Stimulated activated CD4-positive, alpha-beta T cell treated with anti-CD3 and anti-CD28 coated beads, Interleukin-2, amount 100 ng/mL, for 48 hours (primary cell): Measurements from ENCODE around the gene AKAIN1.
A peak's percentile ranks its signal among the peaks of the same experiment; 100 is the strongest.

Experiments
- DNase-seq, 2 donors: peaks; one replicate each; pipeline ENCODE4 v3.0.0-alpha.2; 2020

AKAIN1 gene

GRCh38 chr18:5197032-5197434, at the start of gene AKAIN1:
Gene AKAIN1 (minus strand): TSS chr18:5197257. CDS start chr18:5197053, 204 bp downstream.
- DNase-seq: peak in 1 of 2 donors; percentile 18

- no peak for DNase-seq
Observed at GRCh38 chr18:5244941-5245340, 47.9 kb upstream of the AKAIN1 start.

GRCh38 chr18:5239447-5239846, 42.4 kb upstream of the AKAIN1 start:
- DNase-seq: no peak

GRCh38 chr18:5238371-5238976, 41.4 kb upstream of the AKAIN1 start:
- DNase-seq: peak; percentile 14 to 28

- peak; percentile 78 to 81 for DNase-seq
Observed at GRCh38 chr18:5237723-5238370, 40.8 kb upstream of the AKAIN1 start.

GRCh38 chr18:5237083-5237722, 40.1 kb upstream of the AKAIN1 start:
- DNase-seq: no peak

GRCh38 chr18:5214583-5215351, 17.7 kb upstream of the AKAIN1 start:
- DNase-seq: no peak

- no peak for DNase-seq
Observed at GRCh38 chr18:5207471-5208150, 10.6 kb upstream of the AKAIN1 start.

- no peak for DNase-seq
Observed at GRCh38 chr18:5198311-5198710, 1.3 kb upstream of the AKAIN1 start.

- no peak for DNase-seq
Observed at GRCh38 chr18:5197461-5197860, 404 bp upstream of the AKAIN1 start.

GRCh38 chr18:5196253-5197031, 615 bp downstream of the AKAIN1 start:
- no peak for DNase-seq

- no peak for DNase-seq
Observed at GRCh38 chr18:5195656-5196055, 1.4 kb downstream of the AKAIN1 start.

- no peak for DNase-seq
Observed at GRCh38 chr18:5180254-5180653, 16.8 kb downstream of the AKAIN1 start.

- DNase-seq: no peak
Observed at GRCh38 chr18:5178519-5178918, 18.5 kb downstream of the AKAIN1 start.

GRCh38 chr18:5175378-5175777, 21.7 kb downstream of the AKAIN1 start:
- DNase-seq: no peak

- DNase-seq: no peak
Observed at GRCh38 chr18:5173646-5174045, 23.4 kb downstream of the AKAIN1 start.

GRCh38 chr18:5173236-5173635, 23.8 kb downstream of the AKAIN1 start:
- DNase-seq: no peak

GRCh38 chr18:5167831-5168230, 29.2 kb downstream of the AKAIN1 start:
- no peak for DNase-seq

GRCh38 chr18:5166606-5167280, 30.3 kb downstream of the AKAIN1 start:
- DNase-seq: no peak

- DNase-seq: no peak
Observed at GRCh38 chr18:5164903-5165302, 32.2 kb downstream of the AKAIN1 start.

GRCh38 chr18:5162111-5162510, 34.9 kb downstream of the AKAIN1 start:
- no peak for DNase-seq

- no peak for DNase-seq
Observed at GRCh38 chr18:5159080-5159479, 38.0 kb downstream of the AKAIN1 start.
